H1 (cell line): ENCODE results near the gene CLDN15. TPM values are rescaled to one million over a fixed set of nuclear protein-coding genes. Genes with fewer than 3 reads are reported as not detected.

ENCODE experiments used
- CBX8 ChIP-seq: fragments of 300-800, 300-1000 bp; sonication (generic); IDR thresholded peaks from 2 replicates; pipeline ENCODE4 v1.7.1; 2016; ENCODE audit warnings: low read depth, low read length, borderline replicate concordance
- RAD21 ChIP-seq, 2 experiments: IDR thresholded peaks in 1 of 2; conservative IDR thresholded peaks in 1 of 2; 2 replicates each; pipeline ENCODE4 v1.6.1; 2011; ENCODE audit warnings: low read depth in 2 of 2, low read length in 2 of 2, improper control_type of control experiment in 1 of 2, inconsistent platforms in 1 of 2, mild to moderate bottlenecking in 1 of 2, moderate library complexity in 1 of 2
- RBBP5 ChIP-seq: IDR thresholded peaks from 2 replicates; pipeline ENCODE4 v1.7.1; 2012; ENCODE audit warnings: low read depth, mild to moderate bottlenecking, inconsistent platforms, low read length, moderate library complexity, borderline replicate concordance
- SP1 ChIP-seq: IDR thresholded peaks from 2 replicates; pipeline ENCODE4 v1.6.1; 2011; ENCODE audit warnings: low read depth, low read length
- TBP ChIP-seq: IDR thresholded peaks from 2 replicates; pipeline ENCODE4 v1.6.1; 2011; ENCODE audit warnings: low read depth, low read length, improper control_type of control experiment
- YY1 ChIP-seq: IDR thresholded peaks from 2 replicates; pipeline ENCODE4 v1.6.1; 2011; ENCODE audit warnings: low read depth, mild to moderate bottlenecking, low read length
- polyA plus RNA-seq, 7 experiments: library from polyadenylated mRNA; depleted of rRNA in 3 of 7; stranded (reverse) in 5 of 7; unstranded in 2 of 7; fragments of >200 nt in 5 of 7; fragments of 200-250 nt in 2 of 7; gene quantifications; 1 replicate in 5 of 7; 2 replicates in 1 of 7; 4 replicates in 1 of 7; pipeline versions ENCODE4 v1.2.1 to v1.2.3, GENCODE V29; 2011 to 2013; ENCODE audit warnings: missing spikeins in 2 of 7, mixed read lengths in 2 of 7
- total RNA-seq: library from RNA; stranded (reverse); fragmentation: NEBNext Ultra II Directional; extraction: Animal tissue kit (Norgen Biotek cat#: 25700); gene quantifications from 2 replicates; pipeline ENCODE4 v1.2.1, GENCODE V29; 2021
- TF ChIP-seq, protein P1 (sequence below), 3 experiments: IDR thresholded peaks; 1 replicate in 2 of 3; 2 replicates in 1 of 3; pipeline versions ENCODE4 v1.5.1 to v1.6.1; 2011; ENCODE audit warnings: low read length in 3 of 3, mild to moderate bottlenecking in 3 of 3, inconsistent platforms in 2 of 3, low read depth in 1 of 3, moderate library complexity in 1 of 3; ENCODE audit not compliant: insufficient read depth in 1 of 3; ENCODE audit errors: control extremely low read depth in 1 of 3

CLDN15 gene
- total and polyA plus RNA-seq, 2 of the 8 experiments (the other 6 are each of a cell fraction or from before 2014, with no cell fraction given) = 5.5 to 7.6 TPM

DNA sequence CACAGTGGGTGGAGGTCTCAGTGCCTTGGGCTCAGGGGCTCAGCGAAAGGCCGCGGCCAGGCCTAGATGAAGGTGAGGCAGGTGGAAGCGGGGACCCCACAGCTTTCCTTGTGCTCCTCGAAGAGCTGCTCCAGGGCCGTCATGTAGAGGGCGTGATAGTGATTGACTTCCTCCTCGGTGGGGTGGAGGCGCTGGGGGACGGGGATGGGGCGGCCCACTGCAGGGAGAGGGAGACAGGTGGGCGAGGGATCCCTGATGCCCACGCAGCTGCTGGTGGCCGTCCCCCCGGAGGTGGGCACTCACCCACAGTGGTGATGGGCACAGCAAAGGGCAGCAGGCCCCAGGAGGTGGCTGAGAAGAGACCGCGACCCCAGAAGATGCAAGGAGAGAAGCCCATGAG, 41.7 kb downstream of the CLDN15 start (continued):
- TF ChIP-seq CBX8 = no peak
- TF ChIP-seq YY1 = no peak
- no peak for TF ChIP-seq RBBP5
- TF ChIP-seq RAD21 (IDR thresholded peaks at IDR 0.05 in 1 of 2, conservative IDR thresholded peaks at IDR 0.05 in 1 of 2; ENCODE audit: low read depth in 2 of 2, low read length in 2 of 2) = no peak
- no peak for TF ChIP-seq TBP
- TF ChIP-seq, protein P1, sequence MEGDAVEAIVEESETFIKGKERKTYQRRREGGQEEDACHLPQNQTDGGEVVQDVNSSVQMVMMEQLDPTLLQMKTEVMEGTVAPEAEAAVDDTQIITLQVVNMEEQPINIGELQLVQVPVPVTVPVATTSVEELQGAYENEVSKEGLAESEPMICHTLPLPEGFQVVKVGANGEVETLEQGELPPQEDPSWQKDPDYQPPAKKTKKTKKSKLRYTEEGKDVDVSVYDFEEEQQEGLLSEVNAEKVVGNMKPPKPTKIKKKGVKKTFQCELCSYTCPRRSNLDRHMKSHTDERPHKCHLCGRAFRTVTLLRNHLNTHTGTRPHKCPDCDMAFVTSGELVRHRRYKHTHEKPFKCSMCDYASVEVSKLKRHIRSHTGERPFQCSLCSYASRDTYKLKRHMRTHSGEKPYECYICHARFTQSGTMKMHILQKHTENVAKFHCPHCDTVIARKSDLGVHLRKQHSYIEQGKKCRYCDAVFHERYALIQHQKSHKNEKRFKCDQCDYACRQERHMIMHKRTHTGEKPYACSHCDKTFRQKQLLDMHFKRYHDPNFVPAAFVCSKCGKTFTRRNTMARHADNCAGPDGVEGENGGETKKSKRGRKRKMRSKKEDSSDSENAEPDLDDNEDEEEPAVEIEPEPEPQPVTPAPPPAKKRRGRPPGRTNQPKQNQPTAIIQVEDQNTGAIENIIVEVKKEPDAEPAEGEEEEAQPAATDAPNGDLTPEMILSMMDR (IDR thresholded peaks at IDR 0.05; ENCODE audit: control extremely low read depth in 1 of 3, insufficient read depth in 1 of 3, low read depth in 1 of 3, low read length in 3 of 3) = no peak
- no peak for TF ChIP-seq SP1
- TF ChIP-seq, all 59 proteins: peak for 0
